ENCODE data around the gene LCLAT1. TPM values are rescaled to one million over a fixed set of nuclear protein-coding genes. Genes with fewer than 3 reads are reported as not detected.

The LCLAT1 gene
- total RNA-seq, 1 donor from 2014 or later, result 18.8 TPM

GRCh38 chr2:30625276-30625675 is 178.2 kb downstream of the LCLAT1 start:
- H3K27me3 ChIP-seq (ENCODE audit: control insufficient read depth in 3 of 3, insufficient read depth in 3 of 3, low read length in 3 of 3), result no peaks in the 10 kb centered on the region
- no peak overlapping the region for H3K27ac ChIP-seq (ENCODE audit: low read depth, low read length)
- H3K4me3 ChIP-seq (ENCODE audit: low read length in 3 of 3), result no peak overlapping the region
- H3K36me3 ChIP-seq (ENCODE audit: control insufficient read depth in 3 of 3, insufficient read depth in 3 of 3, low read length in 3 of 3), result no peaks in the 10 kb centered on the region
- no peaks in the 10 kb centered on the region for H3K9me3 ChIP-seq (ENCODE audit: control insufficient read depth in 3 of 3, low read length in 3 of 3)
- no peak overlapping the region for H3K9ac ChIP-seq (ENCODE audit: low read depth in 1 of 3, low read length in 3 of 3)
- H3K4me1 ChIP-seq (ENCODE audit: control insufficient read depth in 3 of 3, insufficient read depth in 3 of 3, low read length in 3 of 3), result peaks cover 0 to 4% (median 0%) of the 10 kb centered on the region in 3 donors

DNA sequence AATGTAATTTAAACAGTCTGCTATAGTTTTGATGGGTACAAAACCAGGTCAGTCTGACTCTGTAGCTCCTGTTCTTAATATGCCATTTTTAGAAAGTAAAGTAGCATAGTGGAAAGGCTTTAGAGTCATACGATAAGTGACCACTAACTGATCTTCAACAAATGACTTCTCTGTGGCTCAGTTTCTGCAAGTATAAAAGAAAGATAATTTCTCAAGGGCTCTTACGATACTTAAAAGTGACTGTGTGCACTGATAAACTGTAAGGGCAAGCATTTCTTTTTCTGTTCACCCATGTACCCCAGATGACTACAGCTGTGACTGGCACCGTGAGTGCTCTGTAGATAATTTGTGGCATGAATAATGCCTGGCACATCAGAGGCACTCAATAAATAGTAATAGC is 178.7 kb downstream of the LCLAT1 start:
- no peak overlapping the region for H3K27ac ChIP-seq (ENCODE audit: low read depth, low read length)
- no peak overlapping the region for H3K4me3 ChIP-seq (ENCODE audit: low read length in 3 of 3)
- no peaks in the 10 kb centered on the region for H3K27me3 ChIP-seq (ENCODE audit: control insufficient read depth in 3 of 3, insufficient read depth in 3 of 3, low read length in 3 of 3)
- H3K4me1 ChIP-seq (ENCODE audit: control insufficient read depth in 3 of 3, insufficient read depth in 3 of 3, low read length in 3 of 3), result peaks cover 0 to 4% (median 0%) of the 10 kb centered on the region in 3 donors
- H3K36me3 ChIP-seq (ENCODE audit: control insufficient read depth in 3 of 3, insufficient read depth in 3 of 3, low read length in 3 of 3), result no peaks in the 10 kb centered on the region
- no peak overlapping the region for H3K9ac ChIP-seq (ENCODE audit: low read depth in 1 of 3, low read length in 3 of 3)
- no peaks in the 10 kb centered on the region for H3K9me3 ChIP-seq (ENCODE audit: control insufficient read depth in 3 of 3, low read length in 3 of 3)

DNA sequence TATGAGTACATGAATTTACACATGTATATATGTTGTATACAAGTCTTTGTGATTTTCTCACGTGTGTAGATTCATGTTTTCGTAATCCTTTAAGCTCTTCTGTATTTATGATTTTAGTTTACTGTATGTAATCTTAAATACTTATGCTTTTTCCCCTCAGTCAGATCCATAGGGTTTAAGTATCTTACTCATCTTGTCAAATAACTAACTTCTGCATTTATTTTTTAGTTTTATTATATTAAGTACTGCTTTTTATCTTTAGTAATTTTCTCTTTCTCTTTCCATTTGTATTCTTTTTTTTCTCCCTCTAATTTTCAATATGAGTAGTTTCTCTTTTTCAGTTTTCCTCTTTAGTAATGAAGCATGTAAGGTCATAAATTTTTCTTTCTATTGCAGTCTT is 179.4 kb downstream of the LCLAT1 start:
- no peaks in the 10 kb centered on the region for H3K36me3 ChIP-seq (ENCODE audit: control insufficient read depth in 3 of 3, insufficient read depth in 3 of 3, low read length in 3 of 3)
- H3K4me3 ChIP-seq (ENCODE audit: low read length in 3 of 3), result no peak overlapping the region
- H3K27ac ChIP-seq (ENCODE audit: low read depth, low read length), result no peak overlapping the region
- no peak overlapping the region for H3K9ac ChIP-seq (ENCODE audit: low read depth in 1 of 3, low read length in 3 of 3)
- no peaks in the 10 kb centered on the region for H3K27me3 ChIP-seq (ENCODE audit: control insufficient read depth in 3 of 3, insufficient read depth in 3 of 3, low read length in 3 of 3)
- H3K4me1 ChIP-seq (ENCODE audit: control insufficient read depth in 3 of 3, insufficient read depth in 3 of 3, low read length in 3 of 3), result peaks cover 0 to 4% (median 0%) of the 10 kb centered on the region in 3 donors
- no peaks in the 10 kb centered on the region for H3K9me3 ChIP-seq (ENCODE audit: control insufficient read depth in 3 of 3, low read length in 3 of 3)

DNA sequence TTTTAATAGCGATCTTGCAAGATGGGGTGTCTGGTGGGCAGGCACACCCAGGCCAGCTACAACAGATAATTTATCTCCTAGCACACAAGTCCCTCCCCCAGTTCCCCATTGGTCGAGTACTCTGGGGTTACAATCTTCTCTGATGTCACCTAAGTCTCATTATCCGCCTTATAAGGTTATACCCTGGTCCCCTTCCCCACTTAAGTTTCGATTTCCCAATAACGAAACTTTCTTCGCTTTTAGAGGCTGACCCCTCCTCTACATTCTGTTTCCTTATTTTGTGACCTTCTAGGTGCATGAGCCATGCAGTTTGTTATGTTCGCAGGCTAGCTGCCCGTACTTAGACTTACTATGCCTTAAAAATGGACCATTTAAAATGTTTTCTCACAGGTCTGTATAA is 180.1 kb downstream of the LCLAT1 start:
- H3K9me3 ChIP-seq (ENCODE audit: control insufficient read depth in 3 of 3, low read length in 3 of 3), result no peaks in the 10 kb centered on the region

GRCh38 chr2:30628341-30628740 is 181.3 kb downstream of the LCLAT1 start:
- Histone ChIP-seq H3K36me3 (ENCODE audit: control insufficient read depth in 3 of 3, insufficient read depth in 3 of 3, low read length in 3 of 3) (no peaks in the 10 kb centered on the region), H3K9me3 (ENCODE audit: control insufficient read depth in 3 of 3, low read length in 3 of 3) (no peaks in the 10 kb centered on the region), H3K4me1 (ENCODE audit: control insufficient read depth in 3 of 3, insufficient read depth in 3 of 3, low read length in 3 of 3) (peaks cover 0 to 4% (median 0%) of the 10 kb centered on the region in 3 donors), H3K9ac (ENCODE audit: low read depth in 1 of 3, low read length in 3 of 3) (no peak overlapping the region), H3K27ac (ENCODE audit: low read depth, low read length) (no peak overlapping the region), H3K4me3 (ENCODE audit: low read length in 3 of 3) (no peak overlapping the region), H3K27me3 (ENCODE audit: control insufficient read depth in 3 of 3, insufficient read depth in 3 of 3, low read length in 3 of 3) (no peaks in the 10 kb centered on the region)

More for the DNA sequence above, 180.1 kb downstream of the LCLAT1 start:
- H3K36me3 ChIP-seq (ENCODE audit: control insufficient read depth in 3 of 3, insufficient read depth in 3 of 3, low read length in 3 of 3), result no peaks in the 10 kb centered on the region
- no peak overlapping the region for H3K27ac ChIP-seq (ENCODE audit: low read depth, low read length)
- peaks cover 0 to 4% (median 0%) of the 10 kb centered on the region in 3 donors for H3K4me1 ChIP-seq (ENCODE audit: control insufficient read depth in 3 of 3, insufficient read depth in 3 of 3, low read length in 3 of 3)
- H3K27me3 ChIP-seq (ENCODE audit: control insufficient read depth in 3 of 3, insufficient read depth in 3 of 3, low read length in 3 of 3), result no peaks in the 10 kb centered on the region
- H3K9ac ChIP-seq (ENCODE audit: low read depth in 1 of 3, low read length in 3 of 3), result no peak overlapping the region
- H3K4me3 ChIP-seq (ENCODE audit: low read length in 3 of 3), result no peak overlapping the region

DNA sequence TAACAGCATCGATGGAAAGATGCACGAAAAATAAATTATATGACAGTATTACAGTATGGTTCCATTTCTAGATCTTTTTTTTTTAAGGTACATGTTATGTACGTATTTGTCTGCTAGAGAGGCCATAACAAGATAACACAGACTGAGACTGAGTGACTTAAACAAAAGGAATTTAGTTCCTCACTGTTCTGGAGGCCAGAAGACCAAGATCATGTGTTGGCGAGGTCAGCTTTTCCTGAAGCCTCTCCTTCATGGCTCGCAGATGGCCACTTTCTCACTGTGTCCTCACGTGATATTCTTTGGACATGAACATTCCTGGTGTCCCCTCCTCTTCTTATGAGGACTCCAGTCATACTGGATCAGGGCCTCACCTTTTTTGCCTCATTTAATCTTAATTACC is 182.8 kb downstream of the LCLAT1 start:
- Histone ChIP-seq H3K4me1 (ENCODE audit: control insufficient read depth in 3 of 3, insufficient read depth in 3 of 3, low read length in 3 of 3) (peaks cover 0 to 4% (median 0%) of the 10 kb centered on the region in 3 donors), H3K27ac (ENCODE audit: low read depth, low read length) (no peak overlapping the region), H3K4me3 (ENCODE audit: low read length in 3 of 3) (no peak overlapping the region), H3K27me3 (ENCODE audit: control insufficient read depth in 3 of 3, insufficient read depth in 3 of 3, low read length in 3 of 3) (no peaks in the 10 kb centered on the region), H3K9me3 (ENCODE audit: control insufficient read depth in 3 of 3, low read length in 3 of 3) (no peaks in the 10 kb centered on the region), H3K9ac (ENCODE audit: low read depth in 1 of 3, low read length in 3 of 3) (no peak overlapping the region), H3K36me3 (ENCODE audit: control insufficient read depth in 3 of 3, insufficient read depth in 3 of 3, low read length in 3 of 3) (no peaks in the 10 kb centered on the region)

GRCh38 chr2:30631051-30631671 is 184.1 kb downstream of the LCLAT1 start:
- H3K36me3 ChIP-seq (ENCODE audit: control insufficient read depth in 3 of 3, insufficient read depth in 3 of 3, low read length in 3 of 3), result no peaks in the 10 kb centered on the region
- no peak overlapping the region for H3K9ac ChIP-seq (ENCODE audit: low read depth in 1 of 3, low read length in 3 of 3)
- H3K27ac ChIP-seq (ENCODE audit: low read depth, low read length), result no peak overlapping the region

GRCh38 chr2:30633039-30633438 is 186.0 kb downstream of the LCLAT1 start:
- H3K27ac ChIP-seq (ENCODE audit: low read depth, low read length), result no peak overlapping the region
- no peaks in the 10 kb centered on the region for H3K9me3 ChIP-seq (ENCODE audit: control insufficient read depth in 3 of 3, low read length in 3 of 3)

More at GRCh38 chr2:30631051-30631671, 184.1 kb downstream of the LCLAT1 start:
- Histone ChIP-seq H3K27me3 (ENCODE audit: control insufficient read depth in 3 of 3, insufficient read depth in 3 of 3, low read length in 3 of 3) (no peaks in the 10 kb centered on the region), H3K4me1 (ENCODE audit: control insufficient read depth in 3 of 3, insufficient read depth in 3 of 3, low read length in 3 of 3) (no peaks in the 10 kb centered on the region), H3K4me3 (ENCODE audit: low read length in 3 of 3) (no peak overlapping the region), H3K9me3 (ENCODE audit: control insufficient read depth in 3 of 3, low read length in 3 of 3) (no peaks in the 10 kb centered on the region)

GRCh38 chr2:30636311-30636710 is 189.3 kb downstream of the LCLAT1 start:
- no peak overlapping the region for H3K9ac ChIP-seq (ENCODE audit: low read depth in 1 of 3, low read length in 3 of 3)
- H3K4me1 ChIP-seq (ENCODE audit: control insufficient read depth in 3 of 3, insufficient read depth in 3 of 3, low read length in 3 of 3), result no peaks in the 10 kb centered on the region
- no peaks in the 10 kb centered on the region for H3K27me3 ChIP-seq (ENCODE audit: control insufficient read depth in 3 of 3, insufficient read depth in 3 of 3, low read length in 3 of 3)
- no peaks in the 10 kb centered on the region for H3K9me3 ChIP-seq (ENCODE audit: control insufficient read depth in 3 of 3, low read length in 3 of 3)
- no peak overlapping the region for H3K27ac ChIP-seq (ENCODE audit: low read depth, low read length)
- peaks cover 0 to 5% (median 5%) of the 10 kb centered on the region in 3 donors for H3K36me3 ChIP-seq (ENCODE audit: control insufficient read depth in 3 of 3, insufficient read depth in 3 of 3, low read length in 3 of 3)
- H3K4me3 ChIP-seq (ENCODE audit: low read length in 3 of 3), result no peak overlapping the region

More at GRCh38 chr2:30633039-30633438, 186.0 kb downstream of the LCLAT1 start:
- Histone ChIP-seq H3K36me3 (ENCODE audit: control insufficient read depth in 3 of 3, insufficient read depth in 3 of 3, low read length in 3 of 3) (no peaks in the 10 kb centered on the region), H3K27me3 (ENCODE audit: control insufficient read depth in 3 of 3, insufficient read depth in 3 of 3, low read length in 3 of 3) (no peaks in the 10 kb centered on the region), H3K4me1 (ENCODE audit: control insufficient read depth in 3 of 3, insufficient read depth in 3 of 3, low read length in 3 of 3) (no peaks in the 10 kb centered on the region), H3K9ac (ENCODE audit: low read depth in 1 of 3, low read length in 3 of 3) (no peak overlapping the region), H3K4me3 (ENCODE audit: low read length in 3 of 3) (no peak overlapping the region)

DNA sequence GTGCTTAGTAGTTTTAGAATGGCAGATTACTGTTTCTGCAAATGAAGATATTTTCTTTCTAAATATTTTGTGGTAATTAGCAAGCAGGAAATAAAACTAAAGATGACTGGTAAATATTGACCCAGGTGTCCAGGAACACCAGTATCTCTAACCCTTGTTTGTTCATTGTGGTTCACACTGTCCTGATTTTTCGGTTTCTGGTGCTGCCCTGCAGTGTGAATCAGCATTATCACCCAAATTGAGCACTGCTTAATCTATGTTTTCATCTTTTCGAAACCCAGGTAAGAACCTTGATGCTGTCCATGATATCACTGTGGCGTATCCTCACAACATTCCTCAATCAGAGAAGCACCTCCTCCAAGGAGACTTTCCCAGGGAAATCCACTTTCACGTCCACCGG is 192.8 kb downstream of the LCLAT1 start:
- Histone ChIP-seq H3K27ac (ENCODE audit: low read depth, low read length) (no peak overlapping the region), H3K27me3 (ENCODE audit: control insufficient read depth in 3 of 3, insufficient read depth in 3 of 3, low read length in 3 of 3) (no peaks in the 10 kb centered on the region), H3K4me3 (ENCODE audit: low read length in 3 of 3) (no peak overlapping the region), H3K9me3 (ENCODE audit: control insufficient read depth in 3 of 3, low read length in 3 of 3) (no peaks in the 10 kb centered on the region), H3K9ac (ENCODE audit: low read depth in 1 of 3, low read length in 3 of 3) (no peak overlapping the region), H3K36me3 (ENCODE audit: control insufficient read depth in 3 of 3, insufficient read depth in 3 of 3, low read length in 3 of 3) (peaks cover 0 to 5% (median 5%) of the 10 kb centered on the region in 3 donors), H3K4me1 (ENCODE audit: control insufficient read depth in 3 of 3, insufficient read depth in 3 of 3, low read length in 3 of 3) (peaks cover 0 to 6% (median 3%) of the 10 kb centered on the region in 3 donors)
